HepG2 (cell line): ENCODE measurements around the gene CCT3. TPM values are rescaled to one million over a fixed set of nuclear protein-coding genes. Genes with fewer than 3 reads are reported as not detected.

Source experiments
- AGO2 ChIP-seq: fragments of 200-400 bp; formaldehyde crosslinking; optimal IDR thresholded peaks from 2 replicates; pipeline ENCODE3; 2017; ENCODE audit warnings: mild to moderate bottlenecking, low read depth, low read length, moderate library complexity
- ARNT2 ChIP-seq: sonication (generic); formaldehyde crosslinking; IDR thresholded peaks from 2 replicates; pipeline ENCODE4 v1.8.0; 2022; ENCODE audit warnings: mild to moderate bottlenecking, low read depth, missing genetic modification reagents, moderate library complexity
- ERF ChIP-seq: IDR thresholded peaks from 2 replicates; pipeline ENCODE4 v1.6.1; 2018; ENCODE audit warnings: missing biosample characterization, missing genetic modification reagents
- GATA4 ChIP-seq: sonication (generic); IDR thresholded peaks from 2 replicates; pipeline ENCODE4 v1.6.1; 2016; ENCODE audit warnings: antibody characterized with exemption, low read depth, borderline replicate concordance
- GFI1 ChIP-seq: sonication (generic); formaldehyde crosslinking; IDR thresholded peaks from 2 replicates; pipeline ENCODE4 v1.5.0; 2020; ENCODE audit warnings: missing genetic modification reagents, mild to moderate bottlenecking, borderline replicate concordance
- KDM2A ChIP-seq: sonication (generic); formaldehyde crosslinking; IDR thresholded peaks from 2 replicates; pipeline ENCODE4 v1.4.0; 2020; ENCODE audit warnings: low read depth, missing genetic modification reagents, borderline replicate concordance
- KLF9 ChIP-seq: IDR thresholded peaks from 2 replicates; pipeline ENCODE4 v1.6.1; 2016; ENCODE audit warnings: low read depth
- NR2C2 ChIP-seq: sonication (generic); formaldehyde crosslinking; IDR thresholded peaks from 2 replicates; pipeline ENCODE4 v1.4.0; 2020; ENCODE audit warnings: missing genetic modification reagents, mild to moderate bottlenecking, moderate library complexity, borderline replicate concordance
- PAF1 ChIP-seq: IDR thresholded peaks from 2 replicates; pipeline ENCODE4 v1.6.1; 2016; ENCODE audit warnings: missing genetic modification reagents, missing compliant biosample characterization
- POLR2AphosphoS5 ChIP-seq: IDR thresholded peaks from 2 replicates; pipeline ENCODE4 v1.6.1; 2012; ENCODE audit warnings: low read depth, low read length
- POLR2G ChIP-seq: fragments of 200-400 bp; formaldehyde crosslinking; IDR thresholded peaks from 2 replicates; pipeline ENCODE4 v1.6.1; 2018; ENCODE audit warnings: mild to moderate bottlenecking, low read depth, low read length, moderate library complexity
- RAD21 ChIP-seq: fragments of 450-650 bp; formaldehyde crosslinking; IDR thresholded peaks from 2 replicates; pipeline ENCODE4 v1.5.0; 2020; ENCODE audit warnings: mild to moderate bottlenecking
- REPIN1 ChIP-seq: sonication (generic); formaldehyde crosslinking; IDR thresholded peaks from 2 replicates; pipeline ENCODE4 v1.8.0; 2022; ENCODE audit warnings: missing genetic modification reagents, low read depth, mild to moderate bottlenecking, borderline replicate concordance
- SAFB2 ChIP-seq: sonication (generic); formaldehyde crosslinking; IDR thresholded peaks from 2 replicates; pipeline ENCODE4 v1.5.1; 2020; ENCODE audit warnings: missing genetic modification reagents, low read depth, mild to moderate bottlenecking, borderline replicate concordance
- SP4 ChIP-seq: sonication (generic); formaldehyde crosslinking; IDR thresholded peaks from 2 replicates; pipeline ENCODE4 v1.8.1; 2023; ENCODE audit warnings: mild to moderate bottlenecking, missing genetic modification reagents
- SPEN ChIP-seq: sonication (generic); formaldehyde crosslinking; IDR thresholded peaks from 2 replicates; pipeline ENCODE4 v1.5.1; 2020; ENCODE audit warnings: low read depth, mild to moderate bottlenecking, missing genetic modification reagents
- SSRP1 ChIP-seq: IDR thresholded peaks from 2 replicates; pipeline ENCODE4 v1.6.1; 2016; ENCODE audit warnings: control low read depth
- STAG1 ChIP-seq: sonication (generic); formaldehyde crosslinking; IDR thresholded peaks from 2 replicates; pipeline ENCODE4 v1.4.0; 2020; ENCODE audit warnings: missing genetic modification reagents
- ZBTB7A ChIP-seq: sonication (generic); formaldehyde crosslinking; IDR thresholded peaks from 2 replicates; pipeline ENCODE4 v1.8.0; 2022; ENCODE audit warnings: mild to moderate bottlenecking, missing genetic modification reagents
- ZBTB7B ChIP-seq: sonication (generic); formaldehyde crosslinking; IDR thresholded peaks from 2 replicates; pipeline ENCODE4 v1.4.0; 2020; ENCODE audit warnings: missing genetic modification reagents
- ZFY ChIP-seq: sonication (generic); formaldehyde crosslinking; IDR thresholded peaks from 2 replicates; pipeline ENCODE4 v1.4.0; 2020; ENCODE audit warnings: missing genetic modification reagents
- ZNF557 ChIP-seq: sonication (generic); formaldehyde crosslinking; IDR thresholded peaks from 2 replicates; pipeline ENCODE4 v1.4.0; 2020; ENCODE audit warnings: missing genetic modification reagents
- ZNF563 ChIP-seq: sonication (generic); formaldehyde crosslinking; IDR thresholded peaks from 2 replicates; pipeline ENCODE4 v1.8.0; 2022; ENCODE audit warnings: mild to moderate bottlenecking, moderate library complexity, missing genetic modification reagents
- polyA plus RNA-seq, 8 experiments: library from polyadenylated mRNA; depleted of rRNA in 3 of 8; stranded (reverse) in 7 of 8; unstranded in 1 of 8; fragments of >200 nt; fragmentation: Illumina TruSeq in 4 of 8; extraction: Trizol in 4 of 8; gene quantifications; 2 replicates each; pipeline versions ENCODE4 v1.2.1 to v1.2.3, GENCODE V29; 2011 to 2016; ENCODE audit warnings: low read depth in 4 of 8, missing spikeins in 1 of 8, mixed read lengths in 1 of 8; ENCODE audit not compliant: insufficient read depth in 1 of 8
- total RNA-seq, 5 experiments: library from RNA; depleted of rRNA; stranded (reverse); fragments of >200 nt; fragmentation: Illumina TruSeq; extraction: Trizol; gene quantifications; 2 replicates each; pipeline ENCODE4 v1.2.3, GENCODE V29; 2016; ENCODE audit warnings: low read depth in 1 of 5
- TF ChIP-seq, protein P1 (sequence below), 2 experiments: sonication (generic) in 1 of 2; formaldehyde crosslinking in 1 of 2; IDR thresholded peaks; 2 replicates each; pipeline versions ENCODE4 v1.4.0 to v1.6.1; 2018 to 2020; ENCODE audit warnings: missing genetic modification reagents in 2 of 2, borderline replicate concordance in 1 of 2, low read depth in 1 of 2, mild to moderate bottlenecking in 1 of 2, missing biosample characterization in 1 of 2
- TF ChIP-seq, protein P2 (sequence below): sonication (generic); formaldehyde crosslinking; IDR thresholded peaks from 2 replicates; pipeline ENCODE4 v1.4.0; 2020; ENCODE audit warnings: missing genetic modification reagents
- TF ChIP-seq, protein P3 (sequence below): sonication (generic); formaldehyde crosslinking; IDR thresholded peaks from 2 replicates; pipeline ENCODE4 v1.4.0; 2020; ENCODE audit warnings: missing genetic modification reagents

CCT3 gene
- total and polyA plus RNA-seq, 2 of the 13 experiments (the other 11 are each of a cell fraction or from before 2014, with no cell fraction given) = 319 to 615 TPM

DNA sequence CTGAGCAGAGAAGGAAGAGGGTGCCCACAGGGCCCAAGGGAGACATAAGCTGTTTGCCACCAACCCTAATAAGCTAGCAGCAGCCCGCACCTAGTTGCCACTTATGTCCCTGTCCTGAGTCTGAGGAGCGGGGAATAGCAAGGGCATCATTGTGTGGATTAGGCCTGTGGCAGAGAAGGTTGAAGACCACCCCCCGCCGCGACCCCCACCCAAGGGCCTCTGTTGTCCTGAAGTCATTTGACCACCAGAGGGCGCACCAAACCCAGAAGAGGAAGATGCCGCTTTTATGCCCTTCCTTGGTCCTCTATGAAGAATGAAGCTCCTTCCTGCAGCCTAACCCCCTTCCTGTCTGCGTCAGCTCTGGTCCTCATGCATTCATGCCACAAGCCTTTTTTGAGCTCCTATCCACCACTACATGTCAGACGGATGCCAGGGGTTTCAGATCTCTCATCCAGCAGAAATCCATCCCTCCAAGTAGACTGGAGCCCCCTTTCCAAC lies 47.5 kb upstream of the CCT3 start (continued):
- TF ChIP-seq, protein P1, sequence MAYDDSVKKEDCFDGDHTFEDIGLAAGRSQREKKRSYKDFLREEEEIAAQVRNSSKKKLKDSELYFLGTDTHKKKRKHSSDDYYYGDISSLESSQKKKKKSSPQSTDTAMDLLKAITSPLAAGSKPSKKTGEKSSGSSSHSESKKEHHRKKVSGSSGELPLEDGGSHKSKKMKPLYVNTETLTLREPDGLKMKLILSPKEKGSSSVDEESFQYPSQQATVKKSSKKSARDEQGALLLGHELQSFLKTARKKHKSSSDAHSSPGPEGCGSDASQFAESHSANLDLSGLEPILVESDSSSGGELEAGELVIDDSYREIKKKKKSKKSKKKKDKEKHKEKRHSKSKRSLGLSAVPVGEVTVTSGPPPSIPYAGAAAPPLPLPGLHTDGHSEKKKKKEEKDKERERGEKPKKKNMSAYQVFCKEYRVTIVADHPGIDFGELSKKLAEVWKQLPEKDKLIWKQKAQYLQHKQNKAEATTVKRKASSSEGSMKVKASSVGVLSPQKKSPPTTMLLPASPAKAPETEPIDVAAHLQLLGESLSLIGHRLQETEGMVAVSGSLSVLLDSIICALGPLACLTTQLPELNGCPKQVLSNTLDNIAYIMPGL (CRISPR knock-in tag; IDR thresholded peaks at IDR 0.05; ENCODE audit: borderline replicate concordance in 1 of 2, low read depth in 1 of 2) = peak; percentile 33 to 43; a peak in 1 of 4 replicates
- TF ChIP-seq ERF (peak; percentile 47; the same call in 1 of the 2 replicates), ZNF557 (0 out of 2 replicates have a peak, but pooled peaks have one; percentile 23), RAD21 (CRISPR knock-in tag) (peak; percentile 80), REPIN1 (CRISPR knock-in tag) (0 out of 2 replicates have a peak, but pooled peaks have one; percentile 19), PAF1 (peak; percentile 25; the same call in 1 of the 2 replicates), ARNT2 (CRISPR knock-in tag) (no peak), AGO2 (peak; percentile 58), GFI1 (CRISPR knock-in tag) (0 out of 2 replicates have a peak, but pooled peaks have one; percentile 2), KDM2A (CRISPR knock-in tag) (peak; percentile 38; the same call in 1 of the 2 replicates), ZBTB7B (CRISPR knock-in tag) (peak; percentile 71; the same call in 1 of the 2 replicates), ZFY (CRISPR knock-in tag) (peak; percentile 29; the same call in 1 of the 2 replicates), POLR2AphosphoS5 (peak; percentile 19; the same call in 1 of the 2 replicates), ZBTB7A (peak; percentile 67; the same call in 1 of the 2 replicates), POLR2G (0 out of 2 replicates have a peak, but pooled peaks have one; percentile 4), NR2C2 (CRISPR knock-in tag) (no peak), SP4 (CRISPR knock-in tag) (no peak), KLF9 (CRISPR knock-in tag) (no peak), SPEN (peak; percentile 26; the same call in 1 of the 2 replicates), STAG1 (CRISPR knock-in tag) (peak; percentile 68), GATA4 (no peak), SSRP1 (CRISPR knock-in tag) (0 out of 2 replicates have a peak, but pooled peaks have one; percentile 80), SAFB2 (0 out of 2 replicates have a peak, but pooled peaks have one; percentile 30), ZNF563 (no peak)
- TF ChIP-seq, protein P2, sequence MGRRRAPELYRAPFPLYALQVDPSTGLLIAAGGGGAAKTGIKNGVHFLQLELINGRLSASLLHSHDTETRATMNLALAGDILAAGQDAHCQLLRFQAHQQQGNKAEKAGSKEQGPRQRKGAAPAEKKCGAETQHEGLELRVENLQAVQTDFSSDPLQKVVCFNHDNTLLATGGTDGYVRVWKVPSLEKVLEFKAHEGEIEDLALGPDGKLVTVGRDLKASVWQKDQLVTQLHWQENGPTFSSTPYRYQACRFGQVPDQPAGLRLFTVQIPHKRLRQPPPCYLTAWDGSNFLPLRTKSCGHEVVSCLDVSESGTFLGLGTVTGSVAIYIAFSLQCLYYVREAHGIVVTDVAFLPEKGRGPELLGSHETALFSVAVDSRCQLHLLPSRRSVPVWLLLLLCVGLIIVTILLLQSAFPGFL = 0 out of 2 replicates have a peak, but pooled peaks have one; percentile 16
- TF ChIP-seq, protein P3, sequence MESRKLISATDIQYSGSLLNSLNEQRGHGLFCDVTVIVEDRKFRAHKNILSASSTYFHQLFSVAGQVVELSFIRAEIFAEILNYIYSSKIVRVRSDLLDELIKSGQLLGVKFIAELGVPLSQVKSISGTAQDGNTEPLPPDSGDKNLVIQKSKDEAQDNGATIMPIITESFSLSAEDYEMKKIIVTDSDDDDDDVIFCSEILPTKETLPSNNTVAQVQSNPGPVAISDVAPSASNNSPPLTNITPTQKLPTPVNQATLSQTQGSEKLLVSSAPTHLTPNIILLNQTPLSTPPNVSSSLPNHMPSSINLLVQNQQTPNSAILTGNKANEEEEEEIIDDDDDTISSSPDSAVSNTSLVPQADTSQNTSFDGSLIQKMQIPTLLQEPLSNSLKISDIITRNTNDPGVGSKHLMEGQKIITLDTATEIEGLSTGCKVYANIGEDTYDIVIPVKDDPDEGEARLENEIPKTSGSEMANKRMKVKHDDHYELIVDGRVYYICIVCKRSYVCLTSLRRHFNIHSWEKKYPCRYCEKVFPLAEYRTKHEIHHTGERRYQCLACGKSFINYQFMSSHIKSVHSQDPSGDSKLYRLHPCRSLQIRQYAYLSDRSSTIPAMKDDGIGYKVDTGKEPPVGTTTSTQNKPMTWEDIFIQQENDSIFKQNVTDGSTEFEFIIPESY (CRISPR knock-in tag) = peak; percentile 67; the same call in 1 of the 2 replicates
